Measurements from ENCODE around the gene FAM216A.
"Not testable (repeated sequence)": the region's sequence is repeated elsewhere in the genome, so short reads cannot be mapped to it uniquely, and the experiment has no call there.

FAM216A gene

GRCh38 chr12:110516995-110517394 is 48.4 kb downstream of the FAM216A start:
- Histone ChIP-seq H3K9ac (no peak overlapping the region), H3K9me3 (ENCODE audit: control insufficient read depth, low read length) (no peaks in the 10 kb centered on the region), H2AFZ (no peak overlapping the region), H3K79me2 (no peaks in the 10 kb centered on the region), H3K36me3 (ENCODE audit: control insufficient read depth, insufficient read depth, low read length) (no peaks in the 10 kb centered on the region), H3K27ac (no peak overlapping the region), H3K4me2 (ENCODE audit: low read length) (no peak overlapping the region), H3K27me3 (ENCODE audit: control insufficient read depth, insufficient read depth, low read length) (no peaks in the 10 kb centered on the region), H3K4me3 (ENCODE audit: low read depth, low read length) (no peak overlapping the region), H3K4me1 (no peaks in the 10 kb centered on the region)
- no peak for TF ChIP-seq CTCF (IDR thresholded peaks at IDR 0.05)

- H3K27ac ChIP-seq; H3K4me1 ChIP-seq; H3K9me3 ChIP-seq (ENCODE audit: control insufficient read depth, low read length); H3K9ac ChIP-seq; H2AFZ ChIP-seq; H3K36me3 ChIP-seq (ENCODE audit: control insufficient read depth, insufficient read depth, low read length); H3K4me3 ChIP-seq (ENCODE audit: low read depth, low read length); H3K79me2 ChIP-seq; H3K27me3 ChIP-seq (ENCODE audit: control insufficient read depth, insufficient read depth, low read length); H3K4me2 ChIP-seq (ENCODE audit: low read length): not testable (repeated sequence)
These were observed 49.4 kb downstream of the FAM216A start for GRCh38 chr12:110518014-110518413.

- not testable (repeated sequence) for H2AFZ ChIP-seq; H3K4me1 ChIP-seq; H3K4me2 ChIP-seq (ENCODE audit: low read length); H3K27me3 ChIP-seq (ENCODE audit: control insufficient read depth, insufficient read depth, low read length); H3K79me2 ChIP-seq; H3K9me3 ChIP-seq (ENCODE audit: control insufficient read depth, low read length); H3K27ac ChIP-seq; H3K36me3 ChIP-seq (ENCODE audit: control insufficient read depth, insufficient read depth, low read length); H3K4me3 ChIP-seq (ENCODE audit: low read depth, low read length); H3K9ac ChIP-seq
These were observed 52.4 kb downstream of the FAM216A start for GRCh38 chr12:110520876-110521712.

- H3K27ac ChIP-seq = no peak overlapping the region
- peaks cover 3% of the 10 kb centered on the region for H3K79me2 ChIP-seq
- H3K4me1 ChIP-seq = peaks cover 3% of the 10 kb centered on the region
- no peak overlapping the region for H3K4me3 ChIP-seq (ENCODE audit: low read depth, low read length)
- TF ChIP-seq CTCF (IDR thresholded peaks at IDR 0.05) = no peak
- no peak overlapping the region for H2AFZ ChIP-seq
- H3K36me3 ChIP-seq (ENCODE audit: control insufficient read depth, insufficient read depth, low read length) = no peaks in the 10 kb centered on the region
- no peak overlapping the region for H3K4me2 ChIP-seq (ENCODE audit: low read length)
- no peak overlapping the region for H3K9ac ChIP-seq
- no peaks in the 10 kb centered on the region for H3K27me3 ChIP-seq (ENCODE audit: control insufficient read depth, insufficient read depth, low read length)
- no peaks in the 10 kb centered on the region for H3K9me3 ChIP-seq (ENCODE audit: control insufficient read depth, low read length)
These were observed 59.7 kb downstream of the FAM216A start for GRCh38 chr12:110528277-110528839.

GRCh38 chr12:110530511-110530910 is 61.9 kb downstream of the FAM216A start:
- no peak overlapping the region for H3K27ac ChIP-seq
- H3K9ac ChIP-seq = no peak overlapping the region

More at GRCh38 chr12:110530511-110530910, 61.9 kb downstream of the FAM216A start:
- Histone ChIP-seq H3K4me2 (ENCODE audit: low read length) (no peak overlapping the region), H3K36me3 (ENCODE audit: control insufficient read depth, insufficient read depth, low read length) (no peaks in the 10 kb centered on the region), H3K9me3 (ENCODE audit: control insufficient read depth, low read length) (no peaks in the 10 kb centered on the region), H3K4me3 (ENCODE audit: low read depth, low read length) (no peak overlapping the region), H3K79me2 (peaks cover 3% of the 10 kb centered on the region), H2AFZ (no peak overlapping the region), H3K27me3 (ENCODE audit: control insufficient read depth, insufficient read depth, low read length) (no peaks in the 10 kb centered on the region), H3K4me1 (peaks cover 3% of the 10 kb centered on the region)
- TF ChIP-seq CTCF (IDR thresholded peaks at IDR 0.05) = no peak
